Astrocyte of the spinal cord (primary cell): ENCODE results near the gene PLAC8.

Experiments
- DNase-seq: peaks from one replicate; pipeline ENCODE4 v3.0.0; 2011; ENCODE audit warnings: low read depth, low spot score
- H3K4me3 ChIP-seq: 2 replicates; pipeline ENCODE4 v1.5.1; 2011; ENCODE audit warnings: low read depth, mild to moderate bottlenecking, low read length, moderate library complexity
- in situ Hi-C: cut with HindIII; loops from 2 replicates; pipeline ENCODE4 v1.10.0; 2017; ENCODE audit warnings: low sequenced_read_pairs
- TF ChIP-seq, protein P1 (sequence below): IDR thresholded peaks from 2 replicates; pipeline ENCODE4 v1.5.1; 2012; ENCODE audit warnings: low read depth, mild to moderate bottlenecking, low read length, inconsistent platforms

The PLAC8 gene, protein sequence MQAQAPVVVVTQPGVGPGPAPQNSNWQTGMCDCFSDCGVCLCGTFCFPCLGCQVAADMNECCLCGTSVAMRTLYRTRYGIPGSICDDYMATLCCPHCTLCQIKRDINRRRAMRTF

DNA sequence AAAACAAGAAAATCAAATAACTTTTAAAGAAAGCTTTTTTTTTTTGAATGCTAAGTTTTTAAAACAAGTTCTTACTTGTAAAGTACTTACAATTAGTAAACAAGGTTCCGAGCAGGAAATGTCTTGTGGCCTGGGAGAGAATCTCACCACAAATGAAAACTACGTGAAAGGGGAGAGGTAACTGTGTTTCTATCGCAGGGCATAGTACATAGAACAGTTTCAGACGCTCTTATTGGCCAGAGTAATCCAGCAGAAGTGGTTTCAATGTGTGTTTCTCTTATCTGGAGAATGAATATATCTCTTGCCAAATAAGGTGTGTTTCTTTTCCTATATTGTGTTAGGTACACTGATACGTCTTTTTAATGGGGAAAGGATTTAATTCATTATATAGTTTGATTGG is at the start of gene PLAC8:
Gene PLAC8 (minus strand): TSS at position 154 of the 400 bp plus-strand sequence. CDS start 6,808 bp downstream, outside the sequence.
- peak; percentile 5 for DNase-seq
- no peak within 1 kb of the TSS for H3K4me3 ChIP-seq
- TF ChIP-seq, protein P1, sequence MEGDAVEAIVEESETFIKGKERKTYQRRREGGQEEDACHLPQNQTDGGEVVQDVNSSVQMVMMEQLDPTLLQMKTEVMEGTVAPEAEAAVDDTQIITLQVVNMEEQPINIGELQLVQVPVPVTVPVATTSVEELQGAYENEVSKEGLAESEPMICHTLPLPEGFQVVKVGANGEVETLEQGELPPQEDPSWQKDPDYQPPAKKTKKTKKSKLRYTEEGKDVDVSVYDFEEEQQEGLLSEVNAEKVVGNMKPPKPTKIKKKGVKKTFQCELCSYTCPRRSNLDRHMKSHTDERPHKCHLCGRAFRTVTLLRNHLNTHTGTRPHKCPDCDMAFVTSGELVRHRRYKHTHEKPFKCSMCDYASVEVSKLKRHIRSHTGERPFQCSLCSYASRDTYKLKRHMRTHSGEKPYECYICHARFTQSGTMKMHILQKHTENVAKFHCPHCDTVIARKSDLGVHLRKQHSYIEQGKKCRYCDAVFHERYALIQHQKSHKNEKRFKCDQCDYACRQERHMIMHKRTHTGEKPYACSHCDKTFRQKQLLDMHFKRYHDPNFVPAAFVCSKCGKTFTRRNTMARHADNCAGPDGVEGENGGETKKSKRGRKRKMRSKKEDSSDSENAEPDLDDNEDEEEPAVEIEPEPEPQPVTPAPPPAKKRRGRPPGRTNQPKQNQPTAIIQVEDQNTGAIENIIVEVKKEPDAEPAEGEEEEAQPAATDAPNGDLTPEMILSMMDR, result no peak
- in situ Hi-C loops, result no loop called here

DNA sequence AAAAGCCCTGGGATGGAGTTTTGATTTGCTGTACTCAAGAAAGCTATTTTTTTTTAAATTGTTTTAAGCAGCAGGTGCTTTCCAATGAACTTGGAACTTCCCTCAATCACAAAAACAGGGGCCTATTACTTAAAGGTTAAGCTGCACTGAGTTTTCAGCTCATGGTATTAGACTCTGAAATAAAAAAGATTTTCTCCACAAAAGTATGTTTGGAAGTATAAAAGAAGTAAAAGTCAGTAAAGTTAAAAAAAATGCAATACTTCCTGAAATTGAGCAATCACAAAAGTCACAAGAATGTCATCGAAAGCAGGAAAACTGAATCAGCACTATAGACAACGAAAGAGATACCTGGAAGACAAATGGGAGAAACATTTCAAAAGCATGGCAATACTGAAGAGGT is 38.9 kb upstream of the PLAC8 start:
- DNase-seq, result no peak
- H3K4me3 ChIP-seq, result no peak overlapping the region
- TF ChIP-seq, protein P1, result no peak
- in situ Hi-C loops, result no loop called here

DNA sequence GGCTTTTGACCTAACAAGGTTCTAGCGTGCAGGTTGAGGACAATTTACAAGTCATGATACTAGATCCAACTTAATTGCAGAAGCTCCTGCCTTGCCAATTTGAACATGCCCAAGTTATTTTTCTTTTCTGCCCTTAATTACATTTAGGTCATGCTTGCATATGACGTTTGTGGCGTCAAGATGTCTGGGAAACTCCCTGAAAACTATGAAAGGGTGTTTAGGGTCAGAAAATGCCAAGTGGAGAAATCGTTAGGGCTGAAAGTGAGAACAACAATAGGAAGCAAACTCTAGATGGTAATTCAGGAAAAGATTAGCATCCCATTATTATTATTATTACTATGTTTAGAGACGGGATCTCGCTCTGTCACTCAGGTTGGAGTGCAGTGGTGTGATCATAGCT is 38.2 kb upstream of the PLAC8 start:
- no peak overlapping the region for H3K4me3 ChIP-seq
- no peak for DNase-seq
- TF ChIP-seq, protein P1, result no peak
- in situ Hi-C loops, result no loop called here

DNA sequence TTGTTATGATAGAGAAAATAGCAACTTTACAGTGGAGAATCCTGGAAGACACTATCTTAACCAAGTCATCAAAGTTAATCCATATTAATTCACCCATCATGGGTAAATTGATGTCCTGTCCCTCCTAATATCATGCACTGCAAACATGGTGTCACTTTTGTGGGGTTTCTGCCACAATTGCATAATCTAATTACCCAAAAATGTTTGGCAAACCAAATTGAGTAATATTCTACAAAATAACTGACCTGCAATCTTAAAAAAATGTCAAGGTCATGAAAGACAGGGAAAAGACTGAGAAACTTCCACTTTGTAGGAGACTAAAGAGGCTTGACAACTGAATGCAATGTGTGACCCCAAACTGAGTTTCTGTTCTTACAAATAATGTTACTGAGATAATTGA is 37.1 kb upstream of the PLAC8 start:
- no peak for DNase-seq
- in situ Hi-C loops, result no loop called here
- H3K4me3 ChIP-seq, result no peak overlapping the region
- TF ChIP-seq, protein P1, result no peak

DNA sequence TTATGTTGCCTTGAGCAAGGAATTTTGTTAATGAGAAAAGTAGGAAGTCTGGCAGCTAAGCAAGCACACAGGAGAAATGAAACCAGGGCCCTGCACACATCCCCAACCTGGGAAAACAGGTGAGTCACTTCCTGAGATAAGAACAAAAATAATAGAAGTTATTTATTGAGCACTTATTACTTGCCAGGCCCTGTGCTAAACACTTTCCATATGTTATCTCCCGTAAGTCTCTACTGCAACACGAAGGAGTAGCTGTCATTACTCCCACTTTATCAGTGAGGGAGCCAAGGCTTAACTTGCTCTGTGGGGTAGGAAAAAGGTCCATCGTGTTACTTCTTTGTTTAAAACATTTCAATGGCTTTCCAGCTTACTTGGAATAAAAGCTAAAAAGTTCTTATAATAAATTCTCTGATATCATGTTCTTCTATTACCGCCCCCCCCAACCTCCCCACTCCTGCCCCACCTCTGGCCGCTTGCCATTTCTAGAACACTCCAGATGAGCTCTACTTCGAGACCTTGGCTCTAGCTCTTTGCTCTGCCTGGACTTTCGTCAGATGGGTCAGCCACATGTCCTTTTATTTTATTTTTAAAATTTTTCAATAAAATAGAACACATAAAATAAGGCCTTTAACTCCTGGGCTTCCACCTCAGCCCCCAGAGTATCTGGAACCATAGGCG is 36.3 kb upstream of the PLAC8 start:
- H3K4me3 ChIP-seq, result no peak overlapping the region
- TF ChIP-seq, protein P1, result no peak
- in situ Hi-C loops, result no loop called here
- no peak for DNase-seq

DNA sequence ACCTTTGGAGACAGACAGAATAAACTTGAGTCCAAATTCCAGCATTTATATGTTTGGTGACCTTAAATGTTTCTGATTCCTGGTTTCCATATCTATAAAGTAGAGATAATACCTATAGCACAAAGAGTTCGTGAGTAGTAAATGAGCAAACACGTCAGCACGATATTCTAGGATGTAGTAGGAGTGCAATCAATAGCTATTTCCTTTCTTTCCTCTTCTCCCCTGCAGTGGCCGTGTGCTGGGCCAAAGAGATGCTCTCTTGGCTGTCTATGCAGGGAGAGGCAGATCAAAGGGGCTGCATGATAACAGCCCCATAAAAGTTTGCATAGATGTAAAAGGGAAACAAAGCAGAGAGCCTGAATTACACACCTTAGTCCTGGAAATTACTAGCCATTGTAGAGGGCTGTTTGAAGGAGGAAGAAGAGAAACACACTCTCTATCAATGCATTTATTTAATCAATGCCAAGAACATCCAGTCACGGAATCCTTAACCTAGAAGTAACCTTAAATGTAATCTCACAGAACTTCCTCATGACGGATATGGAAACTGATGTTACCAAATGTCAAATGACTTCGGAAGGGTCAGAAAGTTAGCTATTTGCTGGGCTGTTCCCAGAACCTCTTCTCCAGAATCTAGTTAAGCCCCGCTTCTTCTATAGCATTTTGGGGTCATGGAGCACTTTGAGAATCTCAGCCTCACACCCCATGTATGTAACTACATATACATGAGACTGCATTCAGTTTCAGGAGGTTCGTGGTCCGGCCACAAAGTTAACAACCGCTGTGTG is 35.5 kb upstream of the PLAC8 start:
- no peak for DNase-seq
- TF ChIP-seq, protein P1, result no peak
- in situ Hi-C loops, result no loop called here
- H3K4me3 ChIP-seq, result no peak overlapping the region
